LNCAP (cell line): Measurements from ENCODE around the gene KCNAB2.

Experiments used
- TF ChIP-seq, protein P1 (sequence below): fragments of 450-650 bp; IDR thresholded peaks from 2 replicates; pipeline ENCODE4 v1.5.1; 2017; ENCODE audit warnings: mild to moderate bottlenecking

KCNAB2 gene

DNA sequence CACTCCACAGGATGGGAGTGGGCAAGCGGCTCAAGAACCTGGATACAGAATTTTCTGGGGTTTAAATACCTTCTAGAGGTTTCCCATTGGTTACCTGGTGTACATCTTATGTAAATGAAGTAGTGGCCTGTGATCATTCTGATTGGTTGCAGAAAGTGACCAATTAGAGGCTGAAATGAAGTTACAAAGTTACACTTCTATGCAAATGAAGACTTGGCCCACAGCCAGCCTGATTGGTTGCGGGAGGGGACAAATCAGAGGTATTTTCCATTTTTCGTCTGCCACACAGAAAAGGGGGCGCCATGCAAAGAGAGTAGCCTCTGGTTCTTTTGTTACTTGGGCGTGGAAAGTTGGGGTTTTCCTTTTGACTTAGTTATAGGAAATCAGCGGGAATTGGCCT is 8.9 kb downstream of the KCNAB2 start:
- TF ChIP-seq, protein P1, sequence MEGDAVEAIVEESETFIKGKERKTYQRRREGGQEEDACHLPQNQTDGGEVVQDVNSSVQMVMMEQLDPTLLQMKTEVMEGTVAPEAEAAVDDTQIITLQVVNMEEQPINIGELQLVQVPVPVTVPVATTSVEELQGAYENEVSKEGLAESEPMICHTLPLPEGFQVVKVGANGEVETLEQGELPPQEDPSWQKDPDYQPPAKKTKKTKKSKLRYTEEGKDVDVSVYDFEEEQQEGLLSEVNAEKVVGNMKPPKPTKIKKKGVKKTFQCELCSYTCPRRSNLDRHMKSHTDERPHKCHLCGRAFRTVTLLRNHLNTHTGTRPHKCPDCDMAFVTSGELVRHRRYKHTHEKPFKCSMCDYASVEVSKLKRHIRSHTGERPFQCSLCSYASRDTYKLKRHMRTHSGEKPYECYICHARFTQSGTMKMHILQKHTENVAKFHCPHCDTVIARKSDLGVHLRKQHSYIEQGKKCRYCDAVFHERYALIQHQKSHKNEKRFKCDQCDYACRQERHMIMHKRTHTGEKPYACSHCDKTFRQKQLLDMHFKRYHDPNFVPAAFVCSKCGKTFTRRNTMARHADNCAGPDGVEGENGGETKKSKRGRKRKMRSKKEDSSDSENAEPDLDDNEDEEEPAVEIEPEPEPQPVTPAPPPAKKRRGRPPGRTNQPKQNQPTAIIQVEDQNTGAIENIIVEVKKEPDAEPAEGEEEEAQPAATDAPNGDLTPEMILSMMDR = no peak

DNA sequence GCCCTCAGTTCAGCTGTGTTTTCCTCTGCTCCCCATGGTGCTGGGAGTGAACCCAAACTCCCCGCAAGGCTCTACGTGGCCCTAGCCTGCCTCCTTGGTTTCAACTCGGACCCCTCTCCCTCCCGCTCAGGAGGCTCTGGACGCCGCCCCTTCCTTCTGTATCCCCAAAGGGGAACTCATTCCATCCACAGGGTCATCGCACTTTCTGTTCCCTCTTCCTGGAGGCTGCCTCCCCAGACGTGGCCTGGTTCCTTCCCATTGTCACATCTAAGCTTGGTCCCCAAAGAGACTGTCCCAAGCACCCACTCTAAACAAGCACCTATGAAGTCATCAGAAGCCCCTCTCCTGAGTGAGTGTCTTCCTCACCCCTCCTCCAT is 10.9 kb downstream of the KCNAB2 start:
- TF ChIP-seq, protein P1 = no peak

DNA sequence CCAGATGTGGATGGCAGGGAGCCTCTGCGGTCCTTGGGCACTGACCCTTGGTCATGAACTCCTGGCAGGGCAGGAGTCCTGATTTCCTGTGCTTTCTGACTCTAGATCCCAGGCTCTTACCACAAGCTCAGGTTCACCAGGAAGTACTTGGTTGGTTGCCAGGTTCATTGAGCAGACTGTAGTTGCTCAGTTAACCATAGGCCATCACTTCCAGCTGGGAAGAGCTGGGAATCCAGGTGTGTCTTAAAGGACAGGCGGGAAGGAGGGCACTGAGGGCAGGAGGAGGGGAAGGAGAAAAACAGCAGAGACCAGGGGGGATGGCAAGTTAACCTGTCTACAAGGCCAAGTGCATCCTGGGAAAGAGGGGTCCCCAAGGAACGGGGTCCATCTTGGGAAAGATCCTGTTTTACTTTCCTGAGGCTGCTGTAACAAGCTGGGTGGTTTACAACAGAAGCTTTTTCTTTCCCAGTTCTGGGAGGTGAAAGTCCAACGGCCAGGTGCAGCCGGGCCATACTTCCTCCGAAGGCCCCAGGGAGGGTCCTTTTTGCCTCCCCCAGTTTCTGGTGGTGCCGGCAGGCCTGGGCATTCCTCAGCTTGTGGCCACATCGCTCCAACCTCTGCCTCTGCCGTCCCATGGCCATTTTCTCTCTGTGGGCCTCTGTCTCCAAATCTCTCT is 11.6 kb downstream of the KCNAB2 start:
- TF ChIP-seq, protein P1 = no peak

DNA sequence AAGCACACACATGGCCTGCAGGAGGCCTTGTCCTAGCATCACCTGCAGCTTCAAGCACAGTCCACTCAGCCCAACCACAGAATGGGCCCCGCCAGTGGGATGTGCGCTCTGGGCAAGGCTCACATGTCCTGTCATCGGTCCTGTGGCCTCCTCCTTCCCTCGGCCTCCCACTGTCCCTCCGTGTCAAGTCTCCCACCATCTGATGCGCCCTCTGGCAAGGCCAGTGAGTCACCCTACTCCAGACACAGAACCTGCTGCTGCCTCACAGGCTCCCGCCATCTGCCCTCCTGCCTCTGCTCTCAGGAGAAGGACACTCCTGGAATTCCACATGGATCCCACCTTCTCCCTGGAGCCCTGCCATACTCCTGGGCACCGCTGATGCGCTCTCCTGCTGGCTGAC is 14.2 kb downstream of the KCNAB2 start:
- TF ChIP-seq, protein P1 = no peak

DNA sequence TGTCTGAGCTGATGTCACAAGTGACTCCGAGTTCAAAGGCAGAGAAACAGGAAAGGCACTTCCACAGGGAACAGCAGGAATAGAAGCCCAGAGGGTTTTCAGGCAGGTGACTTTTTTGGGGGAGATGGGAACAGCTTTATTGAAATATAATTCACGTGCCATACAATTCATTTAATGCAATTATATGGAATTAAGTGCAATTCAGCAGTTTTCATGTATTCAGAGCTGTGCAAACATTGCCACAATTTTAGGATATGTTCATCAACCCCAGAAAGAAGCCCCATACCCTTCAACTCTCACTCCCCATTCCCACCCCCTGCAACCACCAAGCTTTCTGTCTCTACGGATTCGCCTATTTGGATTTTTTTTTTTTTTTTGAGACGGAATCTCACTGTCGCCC is 17.0 kb downstream of the KCNAB2 start:
- TF ChIP-seq, protein P1 = no peak

DNA sequence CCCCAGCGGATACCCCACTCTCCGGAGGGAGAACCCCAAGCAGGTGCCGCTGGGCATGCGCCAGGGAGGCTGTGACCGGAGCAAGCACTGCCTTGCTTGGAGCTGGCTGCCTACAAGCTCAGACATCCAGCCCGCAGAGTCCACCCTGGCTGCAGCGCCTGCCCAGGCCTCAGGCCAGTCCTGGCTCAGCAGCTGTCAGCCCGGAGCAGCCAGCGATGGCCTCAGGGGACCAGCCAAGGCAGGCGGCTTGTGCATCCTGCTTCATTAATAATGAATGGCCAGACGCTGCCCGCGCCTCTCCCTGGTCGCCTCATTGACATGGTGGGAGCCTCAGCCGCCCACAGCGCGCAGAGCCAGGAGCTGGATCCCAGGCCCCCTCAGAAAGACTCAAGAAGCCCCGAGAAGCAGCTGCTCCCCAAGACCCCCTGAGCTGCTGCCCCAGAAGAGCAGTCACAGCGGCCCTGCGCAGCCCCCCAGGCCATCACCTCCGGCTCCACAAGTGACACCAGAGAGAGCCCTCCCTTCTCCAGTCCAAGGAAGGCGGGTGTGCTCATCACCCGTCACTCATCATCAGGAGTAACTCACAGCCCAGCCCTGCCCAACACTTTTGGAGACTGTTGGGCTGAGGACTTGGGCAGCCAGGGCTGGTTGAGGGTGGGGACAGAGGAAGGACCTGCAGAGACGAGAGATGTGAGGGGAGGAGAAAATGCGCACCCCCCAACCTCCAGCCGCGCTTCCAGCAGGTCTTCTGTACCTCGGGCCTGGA is 19.6 kb downstream of the KCNAB2 start:
- TF ChIP-seq, protein P1 = no peak

DNA sequence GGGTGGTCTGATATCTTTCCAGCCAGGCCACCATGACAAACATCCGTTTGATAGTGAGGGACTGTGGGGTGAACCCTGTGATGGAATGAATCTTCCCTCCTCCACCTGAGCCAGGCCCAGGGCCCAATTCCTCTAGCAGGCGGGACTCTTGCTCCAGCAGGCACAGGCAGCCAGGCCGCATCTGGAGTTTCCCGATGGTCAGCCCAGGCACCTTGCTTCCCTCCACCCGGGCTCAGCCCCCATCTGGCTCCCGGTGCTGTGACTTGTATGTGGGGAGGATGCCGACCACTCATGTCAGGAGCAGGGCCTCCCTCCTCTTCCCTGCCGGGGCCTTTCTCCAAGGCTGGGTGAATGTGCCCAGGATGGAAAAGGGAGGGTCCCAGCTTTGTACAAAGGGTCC is 21.0 kb downstream of the KCNAB2 start:
- TF ChIP-seq, protein P1 = no peak
